NCI-H187 (cell line): ENCODE measurements around the gene SH3D19.
"Not testable (repeated sequence)": the region's sequence is repeated elsewhere in the genome, so short reads cannot be mapped to it uniquely, and the experiment has no call there.

Source experiments
- DNase-seq, 2 experiments: peaks; one replicate each; lab custom pipeline; 2025; lab: John Stamatoyannopoulos, UW

The SH3D19 gene

DNA sequence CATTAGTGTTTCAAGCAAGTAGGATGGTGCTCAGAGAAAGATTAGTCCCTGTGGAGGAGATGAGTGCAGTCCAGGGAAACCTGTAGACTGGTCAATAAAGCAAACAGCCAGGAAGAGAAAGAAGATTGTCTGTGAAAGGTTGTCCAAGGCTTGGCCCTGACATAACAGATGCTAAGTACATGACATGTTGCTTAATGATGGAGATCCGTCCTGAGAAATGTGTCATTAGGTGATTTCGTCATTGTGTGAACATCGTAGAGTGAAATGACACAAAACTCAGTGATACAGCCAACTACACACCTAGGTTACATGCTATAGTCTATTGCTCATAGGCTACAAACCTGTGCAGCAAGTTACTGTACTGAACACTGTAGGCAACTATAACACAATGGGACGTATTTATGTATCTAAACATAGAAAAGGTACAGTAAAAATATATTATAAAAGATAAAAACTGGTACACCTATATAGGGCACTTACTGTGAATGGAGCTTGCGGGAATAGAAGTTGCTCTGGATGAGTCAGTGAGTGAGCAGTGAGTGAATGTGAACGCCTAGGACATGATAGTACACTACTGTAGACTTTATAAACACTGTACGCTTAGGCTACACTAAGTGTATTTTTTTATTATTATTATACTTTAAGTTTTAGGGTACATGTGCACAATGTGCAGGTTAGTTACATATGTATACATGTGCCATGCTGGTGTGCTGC lies 57.4 kb downstream of the SH3D19 start:
- DNase-seq, result no peak

DNA sequence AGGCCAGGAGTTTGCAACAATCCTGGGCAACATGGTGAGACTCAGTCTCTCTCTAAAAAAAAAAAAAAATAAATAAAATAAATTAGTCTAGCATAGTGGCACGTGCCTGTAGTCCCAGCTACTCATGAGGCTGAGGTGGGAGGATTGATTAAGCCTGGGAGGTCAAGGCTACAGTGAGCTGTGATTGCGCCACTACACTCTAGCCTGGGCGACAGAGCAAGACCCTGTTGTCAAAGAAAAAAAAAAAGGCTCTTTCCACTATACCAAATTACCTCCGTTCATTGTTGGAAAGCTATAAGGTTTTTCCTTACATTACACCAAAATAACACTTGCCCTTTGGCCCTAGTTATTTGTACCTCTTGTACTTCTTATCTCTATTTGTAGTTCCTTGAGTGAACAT lies 58.3 kb downstream of the SH3D19 start:
- no peak for DNase-seq

DNA sequence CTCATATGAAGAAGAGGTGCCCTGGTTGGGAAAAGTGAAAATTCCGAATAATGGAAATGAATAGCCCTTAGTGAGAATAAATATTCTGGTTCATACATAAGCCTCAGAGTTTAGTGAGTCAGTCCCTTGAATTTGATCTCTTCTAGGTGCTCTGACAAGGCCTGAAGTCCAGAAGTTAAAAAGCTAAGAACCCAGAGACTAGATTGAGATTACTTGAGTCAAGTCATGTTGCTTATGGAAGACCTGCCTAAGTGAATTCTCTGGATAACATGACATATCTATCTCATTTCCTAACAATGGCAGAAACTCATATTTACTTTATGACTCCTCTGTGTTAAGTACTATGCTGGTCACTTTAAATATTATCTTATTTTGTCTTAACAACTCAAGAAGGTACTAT lies 58.9 kb downstream of the SH3D19 start:
- no peak for DNase-seq

DNA sequence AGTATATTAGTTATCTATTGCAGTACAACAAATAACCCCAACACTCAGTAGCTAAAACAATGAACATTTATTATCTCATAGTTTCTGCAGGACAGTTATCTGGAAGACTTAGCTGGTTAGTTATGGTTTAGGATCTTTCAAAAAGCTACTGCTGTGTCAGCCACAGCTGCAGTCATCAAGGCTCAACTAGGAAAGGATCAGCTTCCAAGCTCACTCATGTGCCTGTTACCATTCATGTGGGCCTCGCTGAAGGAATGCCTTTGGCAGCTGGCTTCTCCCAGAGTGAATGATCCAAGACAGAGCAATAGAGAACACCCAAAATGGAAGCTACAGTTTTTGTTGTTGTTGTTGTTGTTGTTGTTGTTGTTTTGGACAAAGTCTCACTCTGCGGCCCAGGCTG lies 62.0 kb downstream of the SH3D19 start:
- DNase-seq, result no peak

DNA sequence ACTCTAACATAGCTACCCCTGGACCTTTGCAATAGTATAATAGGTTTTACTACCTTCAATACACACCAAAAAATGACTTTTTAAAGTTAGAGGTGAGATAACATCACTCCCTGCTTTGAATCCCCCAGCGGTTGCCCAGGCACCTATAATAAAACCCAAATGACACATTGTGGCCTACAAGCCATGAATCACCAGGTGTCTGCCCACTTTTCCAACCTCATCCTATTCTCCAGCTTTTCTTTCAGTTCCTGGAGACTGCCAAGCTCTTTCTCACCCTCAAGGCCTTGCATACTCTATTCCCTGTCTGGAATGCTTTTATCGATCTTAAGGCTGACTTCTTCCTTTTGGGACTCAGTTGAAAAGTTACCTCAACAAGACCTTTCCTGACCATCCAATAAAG lies 64.9 kb downstream of the SH3D19 start:
- DNase-seq, result no peak

DNA sequence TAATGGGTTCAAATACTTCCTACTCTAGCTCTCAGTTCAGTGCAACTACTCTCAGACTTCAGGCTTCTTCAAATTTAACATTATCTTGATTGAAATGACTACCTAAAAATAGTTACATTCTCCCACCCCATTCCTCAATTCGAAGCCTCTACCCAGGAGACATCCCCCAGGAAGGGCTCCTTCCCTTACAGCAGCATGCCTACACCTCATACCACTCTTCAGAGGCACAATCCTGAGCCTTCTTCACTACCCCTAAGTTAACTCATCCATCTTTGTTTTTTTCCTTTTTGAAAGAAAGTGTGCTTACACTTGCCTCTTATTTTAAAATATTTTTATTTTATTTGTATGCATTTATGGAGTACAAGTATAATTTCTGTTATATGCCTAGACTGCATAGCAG lies 65.7 kb downstream of the SH3D19 start:
- DNase-seq, result no peak

DNA sequence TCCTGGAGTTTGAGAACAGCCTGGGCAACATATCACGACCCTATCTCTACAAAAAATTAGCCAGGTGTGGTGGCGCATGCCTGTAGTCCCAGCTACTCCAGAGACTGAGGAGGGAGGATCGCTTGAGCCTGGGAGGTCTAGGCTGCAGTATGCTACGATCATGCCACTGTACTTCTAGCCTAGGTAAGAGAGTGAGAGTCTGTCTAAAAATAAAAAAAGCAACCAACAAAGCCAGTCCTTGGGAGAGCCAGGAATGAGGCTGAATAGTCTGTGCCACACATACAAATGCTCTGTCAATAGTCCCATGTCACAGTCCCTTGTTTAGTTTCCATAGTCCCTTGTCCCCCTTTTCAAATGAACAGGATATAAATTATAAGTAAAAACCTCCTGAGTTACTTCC lies 67.7 kb downstream of the SH3D19 start:
- no peak for DNase-seq

DNA sequence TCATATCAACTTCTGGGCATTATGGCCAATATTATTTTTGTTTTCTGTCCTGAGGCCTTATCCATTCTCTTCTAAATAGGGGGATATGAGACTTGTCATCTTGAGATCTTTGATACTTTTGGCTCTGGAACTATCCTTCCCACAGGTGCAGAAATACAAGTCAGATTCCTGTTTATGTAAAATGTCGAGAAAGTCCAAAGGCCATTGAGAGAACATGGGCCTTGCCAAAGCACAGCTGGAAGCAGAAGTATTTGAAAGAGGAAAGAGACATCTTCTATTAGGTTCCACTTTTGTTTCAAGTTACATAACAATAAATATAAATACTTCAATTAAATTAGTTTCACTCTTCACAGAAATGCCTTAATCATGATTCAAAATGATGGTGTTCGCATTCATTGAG lies 69.3 kb downstream of the SH3D19 start:
- DNase-seq, result no peak

DNA sequence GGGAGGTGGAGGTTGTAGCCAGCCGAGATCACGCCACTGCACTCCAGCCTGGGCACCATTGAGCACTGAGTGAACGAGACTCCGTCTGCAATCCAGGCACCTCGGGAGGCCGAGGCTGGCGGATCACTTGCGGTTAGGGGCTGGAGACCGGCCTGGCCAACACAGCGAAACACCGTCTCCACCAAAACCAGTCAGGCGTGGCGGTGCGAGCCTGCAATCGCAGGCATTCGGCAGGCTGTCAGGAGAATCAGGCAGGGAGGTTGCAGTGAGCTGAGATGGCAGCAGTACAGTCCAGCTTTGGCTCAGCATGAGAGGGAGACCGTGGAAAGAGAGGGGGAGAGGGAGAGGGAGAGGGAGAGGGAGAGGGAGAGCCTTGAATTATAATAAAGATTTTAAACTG lies 69.7 kb downstream of the SH3D19 start:
- DNase-seq, result not testable (repeated sequence)

DNA sequence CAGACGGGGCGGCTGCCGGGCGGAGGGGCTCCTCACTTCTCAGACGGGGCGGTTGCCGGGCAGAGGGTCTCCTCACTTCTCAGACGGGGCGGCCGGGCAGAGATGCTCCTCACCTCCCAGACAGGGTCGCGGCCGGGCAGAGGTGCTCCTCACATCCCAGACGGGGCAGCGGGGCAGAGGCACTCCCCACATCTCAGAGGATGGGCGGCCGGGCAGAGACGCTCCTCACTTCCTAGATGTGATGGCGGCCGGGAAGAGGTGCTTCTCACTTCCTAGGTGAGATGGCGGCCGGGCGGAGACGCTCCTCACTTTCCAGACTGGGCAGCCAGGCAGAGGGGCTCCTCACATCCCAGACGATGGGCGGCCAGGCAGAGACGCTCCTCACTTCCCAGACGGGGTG lies 70.2 kb downstream of the SH3D19 start:
- not testable (repeated sequence) for DNase-seq

DNA sequence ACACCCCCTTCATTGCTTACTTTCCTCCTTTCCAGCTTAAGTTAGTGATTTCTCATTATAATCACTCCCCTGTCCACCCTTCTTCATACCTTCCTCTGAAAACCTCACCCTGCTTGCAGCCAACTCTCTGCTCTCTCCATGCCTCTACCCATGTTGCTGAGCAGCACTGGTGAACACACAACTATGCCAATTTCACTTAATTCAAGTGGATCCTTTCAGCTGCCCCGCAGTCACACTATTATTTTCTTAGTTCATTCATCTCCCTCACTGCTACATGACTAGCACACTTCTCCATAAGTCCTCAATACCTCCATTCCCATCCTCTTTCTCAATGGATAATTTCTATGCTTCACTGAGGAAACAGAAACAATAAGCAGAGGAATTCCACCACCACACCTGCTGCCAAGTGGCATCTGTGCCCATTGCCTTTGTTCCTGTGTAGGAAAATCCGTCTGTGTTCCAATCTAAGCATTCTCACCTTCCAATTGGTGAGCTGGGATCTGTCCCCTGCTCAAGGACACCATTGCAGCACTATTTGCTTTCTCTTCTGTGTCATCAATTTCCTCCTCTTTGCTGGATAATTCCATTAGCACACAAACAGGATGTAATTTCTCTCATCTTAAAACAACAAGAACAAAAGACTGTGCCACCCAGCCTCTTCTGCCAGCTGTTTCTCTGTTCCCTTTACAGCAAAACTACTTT lies 73.7 kb downstream of the SH3D19 start:
- no peak for DNase-seq

DNA sequence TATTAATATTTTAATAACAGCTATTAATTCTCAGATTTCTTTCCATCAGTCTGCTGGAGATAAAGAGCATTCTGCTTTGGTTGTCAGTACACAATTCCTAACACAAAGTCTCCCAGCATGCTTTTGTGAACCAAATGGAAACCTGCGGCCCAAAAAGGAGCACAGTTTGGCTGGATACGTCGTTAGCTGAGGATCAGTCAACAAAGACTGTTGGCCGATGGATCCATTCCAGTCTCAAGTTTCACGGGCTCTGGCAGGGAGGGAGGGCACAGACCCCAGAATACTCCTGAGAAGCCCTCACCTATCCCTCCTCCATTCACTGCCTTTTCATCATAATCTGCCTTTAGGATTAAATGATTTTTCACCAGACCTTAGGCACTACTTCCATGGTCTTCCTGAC lies 74.7 kb downstream of the SH3D19 start:
- no peak for DNase-seq

DNA sequence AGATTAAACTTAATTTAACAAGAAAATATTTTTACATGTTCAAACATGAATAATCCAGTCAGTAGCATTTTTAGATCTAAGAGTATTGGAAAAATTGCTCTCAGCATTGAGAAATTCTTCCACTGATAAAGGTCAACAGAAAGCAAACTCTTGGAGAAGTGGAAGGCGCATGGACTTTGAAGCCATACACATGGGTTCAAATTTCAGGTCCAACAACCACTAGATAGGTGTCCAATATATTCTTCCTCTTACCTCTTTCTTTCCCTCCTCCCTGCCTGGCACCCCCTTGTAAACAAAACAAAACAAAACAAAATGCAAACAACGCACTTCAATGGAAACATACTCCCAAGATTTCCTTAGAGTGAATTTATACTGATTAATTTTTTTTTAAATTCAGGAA lies 76.9 kb downstream of the SH3D19 start:
- DNase-seq, result no peak

DNA sequence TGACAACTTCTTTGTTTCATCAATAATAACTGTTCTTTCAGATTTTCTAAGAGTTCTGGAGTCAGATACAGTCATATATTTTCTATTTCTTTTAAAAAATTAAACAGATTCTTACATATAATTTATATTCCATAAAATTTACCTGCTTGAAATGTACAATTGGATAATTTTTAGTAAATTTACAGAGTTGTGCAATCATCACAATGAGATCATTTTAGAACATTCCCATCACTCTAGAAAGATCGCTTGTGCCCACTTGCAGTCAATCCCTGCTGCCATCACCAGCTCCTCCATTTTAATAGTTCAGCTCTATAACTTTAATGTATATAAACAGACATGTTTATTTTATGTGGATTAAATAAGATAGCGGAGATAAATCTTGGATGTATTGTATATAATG lies 78.0 kb downstream of the SH3D19 start:
- DNase-seq, result no peak

DNA sequence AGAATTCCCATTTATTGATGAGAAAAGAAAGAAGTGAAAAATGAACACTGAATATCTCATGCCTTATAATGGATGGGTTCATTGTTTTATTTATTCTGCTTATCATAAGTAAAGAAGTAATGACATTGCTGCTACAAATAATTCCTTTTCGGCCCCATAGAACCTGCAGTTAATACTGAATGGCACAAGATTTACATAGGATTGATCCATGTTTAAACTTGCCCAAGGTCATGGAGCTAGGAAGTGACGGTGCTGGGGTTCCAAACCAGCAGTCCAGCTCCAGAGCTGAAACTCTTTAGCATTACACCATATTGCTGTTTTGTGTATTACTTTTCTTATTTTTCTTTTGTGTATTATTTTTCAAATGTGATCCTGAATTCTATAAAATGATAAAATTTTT lies 78.7 kb downstream of the SH3D19 start:
- DNase-seq, result no peak

DNA sequence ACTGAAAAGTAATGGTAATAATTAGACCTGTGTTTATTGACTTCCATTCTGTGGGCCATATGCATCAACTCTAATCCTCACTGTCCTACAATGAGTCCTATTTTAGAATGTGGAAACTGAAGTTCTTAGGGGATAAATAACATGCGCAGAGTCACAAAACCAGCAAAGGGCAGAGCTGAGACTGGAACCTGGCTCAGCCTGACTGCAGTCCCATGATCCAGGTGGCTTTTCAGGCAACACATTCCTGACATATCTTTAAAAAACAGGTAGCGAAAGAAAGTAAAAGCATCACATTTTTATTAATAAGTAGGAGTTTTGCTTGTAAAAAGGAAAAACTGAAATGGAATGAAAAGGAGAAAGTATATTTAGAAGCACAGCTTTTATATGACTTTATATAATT lies 83.1 kb downstream of the SH3D19 start:
- no peak for DNase-seq

DNA sequence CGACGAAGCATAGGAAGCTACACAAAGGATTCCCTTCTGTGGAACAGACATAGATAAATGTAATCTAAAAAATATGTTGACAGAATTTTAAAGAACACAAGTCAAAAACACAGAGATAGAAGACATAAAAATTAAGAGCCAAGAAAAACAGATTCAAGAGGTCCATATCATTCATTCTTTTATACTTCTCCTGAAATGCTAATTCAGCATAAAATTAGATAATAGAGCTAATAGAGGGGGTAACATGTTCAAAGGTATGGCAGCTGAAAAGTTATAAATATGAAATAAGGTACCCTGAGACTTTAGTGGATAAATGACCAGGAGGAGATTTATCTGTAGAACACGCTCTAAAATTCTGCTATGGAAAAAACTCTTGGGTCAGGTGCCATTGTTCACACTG lies 85.8 kb downstream of the SH3D19 start:
- no peak for DNase-seq

DNA sequence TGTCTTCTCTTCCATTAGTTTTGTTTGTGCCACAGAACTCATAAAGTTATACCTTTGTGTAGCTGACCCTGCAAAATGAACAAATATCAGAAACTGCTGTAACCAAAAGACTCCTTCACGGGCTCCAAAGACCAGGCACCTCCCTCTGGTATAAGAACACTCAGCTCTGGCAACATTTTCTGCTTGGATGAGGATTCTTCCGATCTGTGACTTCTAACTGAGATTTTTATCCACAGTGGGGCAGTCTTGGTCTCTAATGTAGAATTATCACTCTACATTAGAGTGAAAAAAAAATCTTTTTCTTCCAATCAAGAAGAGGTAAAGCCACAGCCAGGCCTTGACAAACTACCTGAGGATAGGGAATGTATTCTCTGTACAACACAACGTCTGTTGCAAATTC lies 86.9 kb downstream of the SH3D19 start:
- no peak for DNase-seq

DNA sequence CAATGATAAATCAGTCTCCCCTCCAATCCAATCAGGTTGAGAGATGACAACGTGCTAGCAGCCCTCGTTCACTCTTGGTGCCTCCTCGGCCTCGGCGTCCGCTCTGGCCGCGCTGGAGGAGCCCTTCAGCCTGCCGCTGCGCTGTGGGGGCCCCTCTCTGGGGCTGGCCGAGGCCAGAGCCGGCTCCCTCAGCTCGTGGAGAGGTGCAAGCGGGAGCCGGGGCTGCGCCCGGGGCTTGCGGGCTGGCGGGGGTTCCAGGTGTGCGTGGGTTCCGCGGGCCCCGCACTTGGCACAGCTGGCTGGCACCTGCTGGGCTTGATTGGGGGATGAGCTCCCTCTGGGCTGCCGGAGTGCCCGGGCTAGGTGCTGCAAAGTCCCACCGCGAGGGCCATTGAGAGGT lies 89.4 kb downstream of the SH3D19 start:
- DNase-seq, result no peak

DNA sequence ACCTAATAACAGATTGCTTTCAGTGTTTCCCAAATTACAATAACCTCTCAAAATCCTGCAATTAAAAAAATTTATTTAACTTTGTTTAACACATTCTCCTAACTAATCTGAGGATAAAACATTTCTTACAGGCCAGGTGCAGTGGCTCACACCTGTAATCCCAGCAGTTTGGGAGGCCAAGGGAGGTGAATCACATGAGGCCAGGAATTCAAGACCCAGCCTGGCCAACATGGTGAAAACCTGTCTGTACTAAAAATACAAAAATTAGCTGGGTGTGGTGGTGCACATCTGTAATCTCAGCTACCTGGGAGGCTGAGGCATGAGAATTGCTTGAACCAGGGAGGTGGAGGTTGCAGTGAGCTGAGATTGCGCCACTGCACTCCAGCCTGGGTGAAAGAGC lies 90.0 kb downstream of the SH3D19 start:
- not testable (repeated sequence) for DNase-seq

DNA sequence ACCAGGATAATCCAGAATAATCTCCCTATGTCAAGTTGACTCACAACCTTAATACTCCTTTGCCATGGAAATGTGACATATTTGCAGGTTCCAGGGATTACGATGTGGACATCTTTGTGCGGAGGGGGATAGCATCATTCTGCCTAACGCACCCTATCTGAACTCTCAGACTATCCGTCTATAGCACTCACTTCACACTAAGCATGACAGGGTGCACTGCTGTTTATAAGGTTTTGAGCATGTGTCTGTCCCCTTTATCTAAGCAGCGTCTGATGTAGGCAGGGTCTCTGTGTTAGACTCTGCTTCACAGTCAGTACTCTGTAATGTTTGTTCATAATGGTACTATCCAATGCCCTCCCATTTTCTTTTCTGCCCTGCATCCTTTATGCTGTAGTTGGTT lies 91.8 kb downstream of the SH3D19 start:
- DNase-seq, result no peak

DNA sequence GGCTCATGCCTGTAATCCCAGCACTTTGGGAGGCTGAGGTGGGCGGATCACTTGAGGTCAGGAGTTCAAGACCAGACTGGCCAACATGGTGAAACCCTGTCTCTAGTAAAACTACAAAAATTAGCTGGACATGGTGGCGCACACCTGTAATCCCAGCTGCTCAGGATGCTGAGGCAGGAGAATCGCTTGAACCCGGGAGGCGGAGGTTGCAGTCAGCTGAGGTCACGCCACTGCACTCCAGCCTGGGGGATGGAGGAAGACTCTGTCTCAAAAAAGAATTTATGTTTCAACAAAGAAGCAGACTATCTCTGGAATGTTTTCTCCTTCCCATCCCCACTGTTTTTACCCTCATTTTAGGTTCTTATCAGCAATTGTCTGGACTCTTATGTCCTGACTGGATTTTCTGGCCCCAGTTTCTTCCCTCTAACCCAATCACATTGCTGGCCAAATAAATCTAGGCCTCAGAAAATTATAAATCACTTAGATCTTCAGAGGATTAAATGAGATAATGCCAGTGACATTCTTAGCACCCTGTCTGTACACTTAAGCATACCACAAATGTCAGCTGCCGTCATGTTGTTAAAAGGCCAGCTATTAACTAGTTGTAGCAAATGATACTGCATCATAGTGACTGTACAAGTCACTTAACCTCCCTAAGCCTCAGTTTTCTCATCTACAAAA lies 93.3 kb downstream of the SH3D19 start:
- DNase-seq, result no peak
